Heart right ventricle (tissue), 16 donors: ENCODE measurements around the gene POLA2. TPM values are rescaled to one million over a fixed set of nuclear protein-coding genes. Genes with fewer than 3 reads are reported as not detected.
"Not testable (repeated sequence)": the region's sequence is repeated elsewhere in the genome, so short reads cannot be mapped to it uniquely, and the experiment has no call there.

Source experiments
- ATAC-seq, 8 donors: fragments of 200-7000 bp; cut with Tn5 transposase; one replicate each; pipeline ENCODE4 v1.9.1; 2020; ENCODE audit warnings: mild to moderate bottlenecking in 8 of 8, moderate library complexity in 8 of 8, moderate number of reproducible peaks in 1 of 8
- DNase-seq, 2 donors: peaks; one replicate each; pipeline ENCODE4 v3.0.0-alpha.2; 2020
- H3K27ac ChIP-seq, 10 donors: fragments of 200-600 bp; sonication (generic) in 2 of 10; one replicate each; pipeline versions ENCODE4 v1.5.0 to v1.8.0; 2020 to 2022; ENCODE audit warnings: mild to moderate bottlenecking in 3 of 10
- H3K27me3 ChIP-seq, 7 donors: fragments of 200-600 bp; one replicate each; pipeline ENCODE4 v1.8.0; 2021 to 2022; ENCODE audit warnings: mild to moderate bottlenecking in 2 of 7
- H3K36me3 ChIP-seq, 9 donors: fragments of 200-600 bp; sonication (generic) in 1 of 9; one replicate each; pipeline versions ENCODE4 v1.5.0 to v1.8.0; 2020 to 2022; ENCODE audit warnings: mild to moderate bottlenecking in 2 of 9
- H3K4me1 ChIP-seq, 9 donors: fragments of 200-600 bp; sonication (generic) in 1 of 9; one replicate each; pipeline versions ENCODE4 v1.5.0 to v1.8.0; 2020 to 2022; ENCODE audit warnings: mild to moderate bottlenecking in 4 of 9
- H3K4me3 ChIP-seq, 10 donors: fragments of 200-600 bp; sonication (generic) in 2 of 10; one replicate each; pipeline versions ENCODE4 v1.5.0 to v1.8.0; 2020 to 2022; ENCODE audit warnings: mild to moderate bottlenecking in 7 of 10, moderate library complexity in 2 of 10
- H3K9me3 ChIP-seq, 11 donors: fragments of 200-600 bp in 10 of 11; sonication (generic) in 2 of 11; one replicate each; pipeline versions ENCODE4 v1.5.0 to v1.8.0; 2013 to 2022; ENCODE audit warnings: mild to moderate bottlenecking in 2 of 11, control low read depth in 1 of 11, moderate library complexity in 1 of 11
- WGBS, 2 donors: extraction: QIAGEN DNeasy Blood & Tissue Kit; methylation state at CpG; one replicate each; pipeline ENCODE4 v1.1.7; 2013; ENCODE audit warnings: inconsistent platforms in 1 of 2; 5-methylcytosine and 5-hydroxymethylcytosine counted together
- intact Hi-C, 10 donors: fragments of 100-400 bp; cut with DNase I; formaldehyde crosslinking; loops; one replicate each; pipeline versions ENCODE4 v1.11.1 to v1.14.2; 2022
- polyA plus RNA-seq, 2 donors: library from polyadenylated mRNA; stranded (reverse); fragments of 200-250 nt; gene quantifications; one replicate each; pipeline ENCODE4 v1.2.3, GENCODE V29; 2013
- total RNA-seq, 10 donors: library from RNA; stranded (reverse); fragmentation: NEBNext Ultra II Directional in 3 of 10; extraction: Animal tissue kit (Norgen Biotek cat#: 25700) in 3 of 10; gene quantifications; one replicate each; pipeline versions ENCODE4 v1.2.1 to v1.2.4, GENCODE V29; 2021 to 2023
- TF ChIP-seq, protein P1 (sequence below), 9 donors: fragments of 200-600 bp; sonication (generic) in 2 of 9; IDR thresholded peaks; one replicate each; pipeline versions ENCODE4 v1.5.0 to v1.8.0; 2021 to 2022; ENCODE audit warnings: antibody characterized with exemption in 9 of 9, mild to moderate bottlenecking in 5 of 9, moderate library complexity in 1 of 9
- donor health status: Arrhythmogenic right ventricular cardiomyopathy.
- donor health status: ischemic (EF 13 %, LVEDD 7.1; RV severe dilation, severe dysfunction).
- donor health status: healthy with polysubstance abuse.
- donor health status: DM: no; HTN: yes; CAD: no.
- donor health status: DM: no; HTN: no; CAD: no.
- donor health status: ischemic (EF 25% LVEDD 6.9; RV normal size, moderate dysfunction).
- donor health status: ischemic (EF 25% LVEDD 5.7; RV mildly dilated, moderate dysfunction).
- donor health status: healthy.
- donor health status: DM: yes; HTN: yes; CAD: no.
- donor health status: Ischemic cardiomyopathy.
- donor health status: ischemic (EF 35%, LVEDD 5.7; RV mildly dilated, moderate dysfunction).
- donor health status: nonischemic (EF 11% LVEDD 7.7; RV severe dilation, severe dysfunction).
- donor health status: DM: yes; HTN: yes; CAD: no.
- donor health status: PGD.
- donor health status: ischemic (EF 29% LVEDD 5.4; RV normal size, mild dysfunction).
- donor health status: nonischemic (EF 23%, LVEDD 6.1; RV moderate dilation, normal function).

POLA2 gene
- total and polyA plus RNA-seq, 12 donors: 2.3 to 9.4 (median 4.0) TPM

GRCh38 chr11:65329944-65330403 is 68.2 kb downstream of the POLA2 start:
- H3K36me3 ChIP-seq: no peaks in the 10 kb centered on the region
- peaks cover 3 to 25% (median 17%) of the 10 kb centered on the region in 9 donors for H3K4me1 ChIP-seq
- intact Hi-C loops: loop anchor here in 7 of 10 donors (1.0 to 5.0 kb wide), 3 partner anchors 53 to 55 kb away; no protein-coding TSS in a partner anchor
- H3K27me3 ChIP-seq: no peaks in the 10 kb centered on the region
- peak overlapping the region in 1 of 10 donors; percentile 6 for H3K4me3 ChIP-seq
- DNase-seq (peak; percentile 37 to 91), ATAC-seq (peak in 7 of 8 donors; percentile 15 to 45 (median 34))
- TF ChIP-seq, protein P1, sequence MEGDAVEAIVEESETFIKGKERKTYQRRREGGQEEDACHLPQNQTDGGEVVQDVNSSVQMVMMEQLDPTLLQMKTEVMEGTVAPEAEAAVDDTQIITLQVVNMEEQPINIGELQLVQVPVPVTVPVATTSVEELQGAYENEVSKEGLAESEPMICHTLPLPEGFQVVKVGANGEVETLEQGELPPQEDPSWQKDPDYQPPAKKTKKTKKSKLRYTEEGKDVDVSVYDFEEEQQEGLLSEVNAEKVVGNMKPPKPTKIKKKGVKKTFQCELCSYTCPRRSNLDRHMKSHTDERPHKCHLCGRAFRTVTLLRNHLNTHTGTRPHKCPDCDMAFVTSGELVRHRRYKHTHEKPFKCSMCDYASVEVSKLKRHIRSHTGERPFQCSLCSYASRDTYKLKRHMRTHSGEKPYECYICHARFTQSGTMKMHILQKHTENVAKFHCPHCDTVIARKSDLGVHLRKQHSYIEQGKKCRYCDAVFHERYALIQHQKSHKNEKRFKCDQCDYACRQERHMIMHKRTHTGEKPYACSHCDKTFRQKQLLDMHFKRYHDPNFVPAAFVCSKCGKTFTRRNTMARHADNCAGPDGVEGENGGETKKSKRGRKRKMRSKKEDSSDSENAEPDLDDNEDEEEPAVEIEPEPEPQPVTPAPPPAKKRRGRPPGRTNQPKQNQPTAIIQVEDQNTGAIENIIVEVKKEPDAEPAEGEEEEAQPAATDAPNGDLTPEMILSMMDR (IDR thresholded peaks at IDR 0.05): peak; percentile 78 to 85 (median 84)
- H3K9me3 ChIP-seq: no peaks in the 10 kb centered on the region
- peak overlapping the region in 5 of 10 donors; percentile 8 to 51 (median 20) for H3K27ac ChIP-seq
- WGBS, 2 donors: 6 to 7% methylated on average over 13 of the region's 13 CpGs

DNA sequence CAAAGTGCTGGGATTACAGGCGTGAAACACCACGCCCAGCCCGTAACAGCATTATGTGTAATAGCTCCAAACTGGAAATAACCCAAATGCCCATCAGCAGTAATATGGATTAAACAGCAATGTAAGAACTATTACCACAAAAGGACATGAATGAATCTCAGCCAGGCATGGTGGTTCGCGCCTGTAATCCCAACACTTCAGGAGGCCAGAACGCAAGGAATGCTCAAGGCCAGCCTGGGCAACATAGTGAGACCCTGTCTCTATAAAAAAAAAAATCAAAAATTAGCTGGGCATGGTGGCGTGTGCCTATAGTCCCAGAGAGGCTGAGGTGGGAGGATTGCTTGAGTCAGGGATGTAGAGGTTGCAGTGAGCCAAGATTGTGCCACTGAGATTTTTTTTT is 68.8 kb downstream of the POLA2 start:
- H3K9me3 ChIP-seq: no peaks in the 10 kb centered on the region
- H3K27ac ChIP-seq: no peak overlapping the region
- H3K27me3 ChIP-seq: no peaks in the 10 kb centered on the region
- intact Hi-C loops: loop anchor here in 6 of 10 donors (1.0 to 5.0 kb wide), 2 partner anchors 53 to 55 kb away; no protein-coding TSS in a partner anchor
- no peak for ATAC-seq
- H3K36me3 ChIP-seq: peaks cover 0 to under 1% (median 0%) of the 10 kb centered on the region in 9 donors
- no peak overlapping the region for H3K4me3 ChIP-seq
- H3K4me1 ChIP-seq: peaks cover 7 to 31% (median 23%) of the 10 kb centered on the region in 9 donors
- TF ChIP-seq, protein P1 (IDR thresholded peaks at IDR 0.05): no peak
- DNase-seq: no peak
- WGBS, 2 donors: 83 to 85% methylated on average over 7 of the region's 7 CpGs

GRCh38 chr11:65332591-65332990 is 70.8 kb downstream of the POLA2 start:
- ATAC-seq, H3K27me3 ChIP-seq, H3K27ac ChIP-seq, H3K9me3 ChIP-seq, H3K4me3 ChIP-seq, DNase-seq: not testable (repeated sequence)
- peaks cover 0 to 14% (median 0%) of the 10 kb centered on the region in 9 donors for H3K36me3 ChIP-seq
- 89 to 96% methylated on average over 9 of the region's 9 CpGs for WGBS, 2 donors
- intact Hi-C loops: loop anchor here in 2 of 10 donors (5.0 kb wide), 1 partner anchor 55 kb away; no protein-coding TSS in a partner anchor
- peaks cover 7 to 45% (median 30%) of the 10 kb centered on the region in 9 donors for H3K4me1 ChIP-seq

DNA sequence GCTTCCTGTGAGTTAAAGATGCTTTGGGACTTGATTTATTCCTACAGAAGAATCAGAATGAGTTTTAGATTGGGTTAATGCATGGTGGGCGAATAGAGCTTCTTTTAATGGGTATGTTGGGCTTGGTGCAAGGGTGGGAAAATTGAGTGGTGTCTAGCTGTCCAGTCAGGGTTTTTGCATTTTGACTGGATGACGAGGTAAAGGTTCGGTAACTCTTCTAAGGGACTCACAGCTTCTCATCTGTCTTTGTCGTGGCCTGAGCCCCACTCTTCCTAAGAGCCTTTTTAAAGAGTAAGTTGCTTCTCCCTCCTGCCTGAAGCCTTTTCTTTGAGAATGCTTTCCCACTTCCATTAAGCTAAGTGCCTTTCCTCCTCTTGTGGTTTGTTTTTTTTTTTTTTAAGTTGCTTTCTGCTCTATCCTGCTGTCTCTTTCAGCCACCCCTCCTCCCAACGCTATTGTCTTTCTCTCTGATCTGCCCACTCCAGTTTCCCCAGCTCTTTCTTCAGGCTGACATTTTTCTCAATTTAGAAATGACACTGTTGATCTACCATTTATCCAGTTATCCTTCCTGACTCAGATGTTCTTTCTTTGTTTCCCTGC is 73.0 kb downstream of the POLA2 start:
- Histone ChIP-seq H3K36me3 (peaks cover 0 to 34% (median 0%) of the 10 kb centered on the region in 9 donors), H3K9me3 (no peaks in the 10 kb centered on the region), H3K27me3 (no peaks in the 10 kb centered on the region), H3K4me3 (peak overlapping the region; percentile 78 to 98 (median 93)), H3K4me1 (peaks cover 7 to 50% (median 35%) of the 10 kb centered on the region in 9 donors), H3K27ac (peak overlapping the region in 8 of 10 donors; percentile 26 to 96 (median 92))
- TF ChIP-seq, protein P1 (IDR thresholded peaks at IDR 0.05): no peak
- 17 to 21% methylated on average over 5 of the region's 5 CpGs for WGBS, 2 donors
- ATAC-seq: no peak
- DNase-seq: no peak
- intact Hi-C loops: loop anchor here in 2 of 10 donors (5.0 kb wide), 1 partner anchor 57 kb away; no protein-coding TSS in a partner anchor
